Mammary epithelial cell (primary cell): ENCODE measurements around the gene PIGO.

Experiments used
- EZH2 ChIP-seq: IDR thresholded peaks from 2 replicates; pipeline ENCODE4 v1.6.1; 2012; ENCODE audit warnings: low read length, inconsistent platforms, borderline replicate concordance
- TF ChIP-seq, protein P1 (sequence below), 2 donors: IDR thresholded peaks in 1 of 2; conservative IDR thresholded peaks in 1 of 2; 2 replicates each; pipeline ENCODE4 v1.5.1; 2011 to 2012; ENCODE audit warnings: inconsistent platforms in 2 of 2, low read length in 2 of 2, mild to moderate bottlenecking in 2 of 2, control low read depth in 1 of 2, low read depth in 1 of 2; ENCODE audit not compliant: insufficient read depth in 1 of 2; ENCODE audit errors: extremely low read depth in 1 of 2

DNA sequence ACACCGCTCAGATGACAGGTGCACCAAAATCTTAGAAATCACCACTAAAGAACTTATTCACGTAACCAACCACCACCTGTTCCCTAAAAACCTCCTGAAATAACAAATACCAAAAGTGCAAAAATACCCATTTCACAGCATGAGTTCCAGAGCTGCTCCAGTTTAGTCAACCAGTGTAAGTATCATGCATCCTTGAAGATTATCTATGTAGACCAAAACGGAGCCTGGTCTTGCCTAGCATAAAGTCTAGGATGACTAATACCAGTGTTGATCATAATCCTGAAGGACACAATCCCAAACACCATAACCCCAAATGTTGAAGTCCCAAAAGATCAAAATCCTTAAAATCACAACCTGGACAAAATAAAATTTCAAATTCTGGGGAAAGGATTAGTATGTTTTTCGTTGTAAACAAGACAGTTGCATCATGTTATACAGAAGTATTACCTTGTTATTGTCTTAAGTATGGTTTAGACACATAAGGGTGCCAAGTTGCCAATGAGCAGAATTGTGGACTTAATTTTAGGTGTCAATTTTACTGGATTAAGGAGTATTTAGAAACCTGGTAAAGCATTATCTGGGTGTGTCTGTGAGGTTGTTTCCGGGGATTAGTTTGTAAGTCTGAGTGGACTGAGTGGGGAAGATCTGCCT lies 42.1 kb downstream of the PIGO start:
- TF ChIP-seq, protein P1, sequence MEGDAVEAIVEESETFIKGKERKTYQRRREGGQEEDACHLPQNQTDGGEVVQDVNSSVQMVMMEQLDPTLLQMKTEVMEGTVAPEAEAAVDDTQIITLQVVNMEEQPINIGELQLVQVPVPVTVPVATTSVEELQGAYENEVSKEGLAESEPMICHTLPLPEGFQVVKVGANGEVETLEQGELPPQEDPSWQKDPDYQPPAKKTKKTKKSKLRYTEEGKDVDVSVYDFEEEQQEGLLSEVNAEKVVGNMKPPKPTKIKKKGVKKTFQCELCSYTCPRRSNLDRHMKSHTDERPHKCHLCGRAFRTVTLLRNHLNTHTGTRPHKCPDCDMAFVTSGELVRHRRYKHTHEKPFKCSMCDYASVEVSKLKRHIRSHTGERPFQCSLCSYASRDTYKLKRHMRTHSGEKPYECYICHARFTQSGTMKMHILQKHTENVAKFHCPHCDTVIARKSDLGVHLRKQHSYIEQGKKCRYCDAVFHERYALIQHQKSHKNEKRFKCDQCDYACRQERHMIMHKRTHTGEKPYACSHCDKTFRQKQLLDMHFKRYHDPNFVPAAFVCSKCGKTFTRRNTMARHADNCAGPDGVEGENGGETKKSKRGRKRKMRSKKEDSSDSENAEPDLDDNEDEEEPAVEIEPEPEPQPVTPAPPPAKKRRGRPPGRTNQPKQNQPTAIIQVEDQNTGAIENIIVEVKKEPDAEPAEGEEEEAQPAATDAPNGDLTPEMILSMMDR (conservative IDR thresholded peaks at IDR 0.05 in 1 of 2, IDR thresholded peaks at IDR 0.05 in 1 of 2; ENCODE audit: extremely low read depth in 1 of 2, insufficient read depth in 1 of 2, low read depth in 1 of 2, low read length in 2 of 2), result no peak
- TF ChIP-seq EZH2, result no peak
